ENCODE measurements around the gene ANKS1B.

GRCh38 chr12:99573980-99574379 lies 410.8 kb downstream of the ANKS1B start:
- no peak for TF ChIP-seq CTCF (IDR thresholded peaks at IDR 0.05)
- TF ChIP-seq POLR2A (IDR thresholded peaks at IDR 0.05): no peak

All from Peyer's patch (tissue), 4 donors.